SK-N-MC (cell line): Measurements from ENCODE around the gene VPS8.

ENCODE experiments used
- EZH2 ChIP-seq: fragments of 200-600 bp; sonication (generic); IDR thresholded peaks from one replicate; pipeline ENCODE4 v1.6.1; 2017; ENCODE audit warnings: antibody characterized with exemption
- FOXP2 ChIP-seq: optimal IDR thresholded peaks from 2 replicates; pipeline ENCODE3; 2011; ENCODE audit warnings: mild to moderate bottlenecking, moderate library complexity; ENCODE audit not compliant: insufficient read depth; ENCODE audit errors: extremely low read length, control extremely low read depth
- POLR2AphosphoS5 ChIP-seq: IDR thresholded peaks from 2 replicates; pipeline ENCODE4 v1.6.1; 2012; ENCODE audit warnings: mild to moderate bottlenecking, low read depth, low read length, borderline replicate concordance

GRCh38 chr3:184982076-184982475 lies 170.1 kb downstream of the VPS8 start:
- TF ChIP-seq FOXP2 (no peak), EZH2 (no peak), POLR2AphosphoS5 (no peak)
